Natural killer cell (primary cell): ENCODE measurements around the gene PSORS1C1. TPM values are rescaled to one million over a fixed set of nuclear protein-coding genes. Genes with fewer than 3 reads are reported as not detected.

Source experiments
- ATAC-seq, 3 donors: fragments of 150-1000 bp in 2 of 3; fragments of 200-7000 bp in 1 of 3; cut with Tn5 transposase; 1 replicate in 1 of 3; 2 replicates in 2 of 3; pipeline ENCODE4 v1.10.0; 2021; ENCODE audit warnings: mild to moderate bottlenecking in 2 of 3, moderate library complexity in 2 of 3
- DNase-seq, 2 donors: peaks; one replicate each; pipeline versions ENCODE4 v3.0.0 to v3.0.0-alpha.2; 2013 to 2021; ENCODE audit warnings: mixed read lengths in 1 of 2
- H3K27ac ChIP-seq: one replicate; pipeline ENCODE4 v1.5.1; 2013; ENCODE audit warnings: mild to moderate bottlenecking, low read length
- H3K27me3 ChIP-seq: one replicate; pipeline ENCODE4 v1.6.1; 2013; ENCODE audit warnings: low read length; ENCODE audit not compliant: control insufficient read depth, insufficient read depth
- H3K36me3 ChIP-seq: one replicate; pipeline ENCODE4 v1.6.1; 2013; ENCODE audit warnings: low read length; ENCODE audit not compliant: control insufficient read depth, insufficient read depth
- H3K4me1 ChIP-seq: one replicate; pipeline ENCODE4 v1.6.1; 2013; ENCODE audit warnings: low read length; ENCODE audit not compliant: control insufficient read depth, insufficient read depth
- H3K4me3 ChIP-seq: one replicate; pipeline ENCODE4 v1.5.1; 2013; ENCODE audit warnings: low read length
- H3K9me3 ChIP-seq: one replicate; pipeline ENCODE4 v1.6.1; 2013; ENCODE audit warnings: low read length; ENCODE audit not compliant: control insufficient read depth, insufficient read depth
- H3K27ac Mint-ChIP-seq, 2 donors: one replicate each; pipeline ENCODE4 v1.8.0; 2022; ENCODE audit warnings: mild to moderate bottlenecking in 2 of 2, mixed read lengths in 2 of 2, moderate library complexity in 1 of 2
- H3K27me3 Mint-ChIP-seq, 2 donors: one replicate each; pipeline ENCODE4 v1.8.0; 2022; ENCODE audit warnings: low read depth in 2 of 2, mixed read lengths in 2 of 2
- H3K36me3 Mint-ChIP-seq: one replicate; pipeline ENCODE4 v1.8.0; 2022; ENCODE audit warnings: mixed read lengths
- H3K4me1 Mint-ChIP-seq, 2 donors: one replicate each; pipeline ENCODE4 v1.8.0; 2022; ENCODE audit warnings: mixed read lengths in 2 of 2
- H3K4me3 Mint-ChIP-seq: one replicate; pipeline ENCODE4 v1.8.0; 2022; ENCODE audit warnings: mild to moderate bottlenecking, moderate library complexity, mixed read lengths
- H3K9me3 Mint-ChIP-seq, 2 donors: one replicate each; pipeline ENCODE4 v1.8.0; 2022; ENCODE audit warnings: mixed read lengths in 2 of 2
- WGBS: methylation state at CpG from one replicate; pipeline ENCODE4 v1.1.7; 2013; ENCODE audit warnings: missing lambda C conversion rate; ENCODE audit not compliant: insufficient coverage; 5-methylcytosine and 5-hydroxymethylcytosine counted together
- intact Hi-C: fragments of 100-400 bp; cut with micrococcal nuclease; formaldehyde crosslinking; loops from one replicate; pipeline ENCODE4 v1.14.2; 2022
- total RNA-seq, 4 donors: library from RNA; stranded (reverse); fragments of 120-200 nt in 1 of 4; gene quantifications; one replicate each; pipeline versions ENCODE4 v1.2.3 to v1.2.4, GENCODE V29; 2013 to 2022
- TF ChIP-seq, protein P1 (sequence below): fragments of 200-600 bp; IDR thresholded peaks from one replicate; pipeline ENCODE4 v1.8.0; 2022; ENCODE audit warnings: antibody characterized with exemption

PSORS1C1 gene
- total RNA-seq, 3 donors from 2014 or later (not counting 1 experiment from before 2014, with no cell fraction given), result not detected

DNA sequence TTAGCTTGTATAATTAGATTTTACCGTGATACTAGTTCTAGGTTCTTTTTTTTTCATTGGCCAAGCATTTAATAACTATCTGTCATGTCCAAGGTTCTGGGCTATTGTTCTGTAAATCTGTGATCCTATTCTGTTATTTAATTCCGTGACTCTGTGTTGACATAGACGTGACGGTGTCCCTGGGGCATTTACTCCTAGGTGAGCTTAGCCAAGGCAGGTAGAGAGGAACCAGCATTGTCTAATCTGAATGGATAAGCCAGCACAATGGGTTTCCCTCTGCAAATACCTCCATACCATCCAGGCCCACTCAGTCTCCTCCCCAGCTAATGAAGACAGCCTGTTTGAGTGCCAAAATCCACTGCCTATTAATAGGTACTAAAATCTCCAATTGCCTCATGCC, 14.5 kb downstream of the PSORS1C1 start:
- Mint-ChIP-seq H3K4me1 (peaks cover 5% of the 10 kb centered on the region in 2 donors), H3K9me3 (no peaks in the 10 kb centered on the region), H3K27ac (no peak overlapping the region), H3K36me3 (no peaks in the 10 kb centered on the region), H3K4me3 (no peak overlapping the region), H3K27me3 (peaks cover 6 to 12% of the 10 kb centered on the region in 2 donors)
- TF ChIP-seq, protein P1, sequence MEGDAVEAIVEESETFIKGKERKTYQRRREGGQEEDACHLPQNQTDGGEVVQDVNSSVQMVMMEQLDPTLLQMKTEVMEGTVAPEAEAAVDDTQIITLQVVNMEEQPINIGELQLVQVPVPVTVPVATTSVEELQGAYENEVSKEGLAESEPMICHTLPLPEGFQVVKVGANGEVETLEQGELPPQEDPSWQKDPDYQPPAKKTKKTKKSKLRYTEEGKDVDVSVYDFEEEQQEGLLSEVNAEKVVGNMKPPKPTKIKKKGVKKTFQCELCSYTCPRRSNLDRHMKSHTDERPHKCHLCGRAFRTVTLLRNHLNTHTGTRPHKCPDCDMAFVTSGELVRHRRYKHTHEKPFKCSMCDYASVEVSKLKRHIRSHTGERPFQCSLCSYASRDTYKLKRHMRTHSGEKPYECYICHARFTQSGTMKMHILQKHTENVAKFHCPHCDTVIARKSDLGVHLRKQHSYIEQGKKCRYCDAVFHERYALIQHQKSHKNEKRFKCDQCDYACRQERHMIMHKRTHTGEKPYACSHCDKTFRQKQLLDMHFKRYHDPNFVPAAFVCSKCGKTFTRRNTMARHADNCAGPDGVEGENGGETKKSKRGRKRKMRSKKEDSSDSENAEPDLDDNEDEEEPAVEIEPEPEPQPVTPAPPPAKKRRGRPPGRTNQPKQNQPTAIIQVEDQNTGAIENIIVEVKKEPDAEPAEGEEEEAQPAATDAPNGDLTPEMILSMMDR, result no peak
- Histone ChIP-seq H3K4me1 (no peaks in the 10 kb centered on the region), H3K27me3 (no peaks in the 10 kb centered on the region), H3K36me3 (no peaks in the 10 kb centered on the region), H3K9me3 (no peaks in the 10 kb centered on the region), H3K4me3 (no peak overlapping the region), H3K27ac (no peak overlapping the region)
- ATAC-seq, result no peak
- DNase-seq, result no peak
- intact Hi-C loops, result no loop called here
- 88% methylated on average over 4 of the region's 4 CpGs for WGBS

- 84% methylated on average over 3 of the region's 3 CpGs for WGBS
- TF ChIP-seq, protein P1, result no peak
- DNase-seq (no peak), ATAC-seq (no peak)
- Mint-ChIP-seq H3K27ac (no peak overlapping the region), H3K4me1 (peaks cover 5% of the 10 kb centered on the region in 2 donors), H3K4me3 (no peak overlapping the region), H3K9me3 (no peaks in the 10 kb centered on the region), H3K27me3 (peaks cover 6 to 12% of the 10 kb centered on the region in 2 donors), H3K36me3 (no peaks in the 10 kb centered on the region)
- Histone ChIP-seq H3K4me1 (no peaks in the 10 kb centered on the region), H3K27ac (no peak overlapping the region), H3K36me3 (no peaks in the 10 kb centered on the region), H3K27me3 (no peaks in the 10 kb centered on the region), H3K4me3 (no peak overlapping the region), H3K9me3 (no peaks in the 10 kb centered on the region)
- intact Hi-C loops, result no loop called here
Observed at GRCh38 chr6:31130751-31131150, 16.2 kb downstream of the PSORS1C1 start.

DNA sequence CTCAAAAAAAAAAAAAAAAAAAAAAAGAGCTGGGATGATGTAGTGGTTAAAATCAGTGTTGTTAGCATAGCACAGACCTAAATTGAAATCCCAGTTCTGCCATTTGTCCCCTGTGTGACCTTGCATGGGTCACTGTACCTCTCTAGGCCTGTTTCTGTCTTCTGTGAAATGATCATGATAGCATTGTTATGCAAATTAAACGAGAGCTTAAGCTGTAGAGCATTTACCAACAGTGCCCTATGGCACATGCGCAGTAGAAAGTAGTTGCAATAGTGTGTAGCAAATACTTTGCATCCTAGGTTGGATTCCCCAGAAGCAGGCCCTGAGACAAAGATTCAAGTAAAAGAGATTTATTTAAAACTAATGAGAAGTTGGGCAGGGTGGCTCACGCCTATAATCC, 17.0 kb downstream of the PSORS1C1 start:
- 88% methylated on average over 3 of the region's 3 CpGs for WGBS
- intact Hi-C loops, result no loop called here
- Histone ChIP-seq H3K4me1 (no peaks in the 10 kb centered on the region), H3K9me3 (no peaks in the 10 kb centered on the region), H3K27me3 (no peaks in the 10 kb centered on the region), H3K27ac (no peak overlapping the region), H3K4me3 (no peak overlapping the region), H3K36me3 (no peaks in the 10 kb centered on the region)
- no peak for ATAC-seq
- no peaks in the 10 kb centered on the region for H3K9me3 Mint-ChIP-seq
- no peak overlapping the region for H3K4me3 Mint-ChIP-seq
- TF ChIP-seq, protein P1, result no peak
- H3K27me3 Mint-ChIP-seq, result peaks cover 6 to 11% of the 10 kb centered on the region in 2 donors
- DNase-seq, result no peak
- no peaks in the 10 kb centered on the region for H3K36me3 Mint-ChIP-seq
- peaks cover 5% of the 10 kb centered on the region in 2 donors for H3K4me1 Mint-ChIP-seq
- H3K27ac Mint-ChIP-seq, result no peak overlapping the region

- H3K4me1 ChIP-seq, result peaks cover 4% of the 10 kb centered on the region
- no peaks in the 10 kb centered on the region for H3K9me3 Mint-ChIP-seq
- no peaks in the 10 kb centered on the region for H3K36me3 ChIP-seq
- intact Hi-C loops, result no loop called here
- no peaks in the 10 kb centered on the region for H3K9me3 ChIP-seq
- H3K27ac ChIP-seq, result no peak overlapping the region
- no peak overlapping the region for H3K4me3 ChIP-seq
- H3K36me3 Mint-ChIP-seq, result no peaks in the 10 kb centered on the region
- TF ChIP-seq, protein P1, result no peak
- H3K27me3 ChIP-seq, result no peaks in the 10 kb centered on the region
- 90% methylated on average over 6 of the region's 6 CpGs for WGBS
- H3K4me1 Mint-ChIP-seq, result peaks cover 10% of the 10 kb centered on the region in 2 donors
- H3K27me3 Mint-ChIP-seq, result peaks cover 5 to 10% of the 10 kb centered on the region in 2 donors
- no peak overlapping the region for H3K4me3 Mint-ChIP-seq
- ATAC-seq, result no peak
- no peak for DNase-seq
- H3K27ac Mint-ChIP-seq, result no peak overlapping the region
Observed at GRCh38 chr6:31132806-31133205, 18.2 kb downstream of the PSORS1C1 start.
